ENCODE data around the gene COPS2. TPM values are rescaled to one million over a fixed set of nuclear protein-coding genes. Genes with fewer than 3 reads are reported as not detected.

Gene COPS2
- total and polyA plus RNA-seq, 2 donors (not counting 1 experiment from before 2014, with no cell fraction given), result 92.2 to 98.1 TPM

- no peaks in the 10 kb centered on the region for H3K27me3 ChIP-seq (ENCODE audit: control insufficient read depth, insufficient read depth, low read length)
- peaks cover 2% of the 10 kb centered on the region for H3K79me2 ChIP-seq (ENCODE audit: control insufficient read depth, insufficient read depth, low read length)
- no peak overlapping the region for H2AFZ ChIP-seq (ENCODE audit: low read length)
- TF ChIP-seq EZH2 (IDR thresholded peaks at IDR 0.05; ENCODE audit: low read length, missing control alignments), result no peak
- no peak for TF ChIP-seq CTCF (conservative IDR thresholded peaks at IDR 0.05 in 1 of 2, IDR thresholded peaks at IDR 0.05 in 1 of 2; ENCODE audit: low read depth in 1 of 2, low read length in 2 of 2)
- H3K4me2 ChIP-seq (ENCODE audit: extremely low read depth, insufficient read depth, low read length), result peak overlapping the region; percentile 33
- no peaks in the 10 kb centered on the region for H3K9me3 ChIP-seq (ENCODE audit: control insufficient read depth, insufficient read depth, low read depth, low read length)
- peak overlapping the region; percentile 26 for H3K27ac ChIP-seq (ENCODE audit: insufficient read depth, low read length)
- peak; percentile 48 to 95 for DNase-seq (ENCODE audit: low read depth in 2 of 2)
- H3K4me1 ChIP-seq (ENCODE audit: control insufficient read depth, extremely low read depth, insufficient read depth, low read length), result no peaks in the 10 kb centered on the region
- no peak overlapping the region for H3K4me3 ChIP-seq (replicated peaks in 1 of 4; ENCODE audit: control extremely low read depth in 1 of 4, insufficient read depth in 1 of 4, low read depth in 3 of 4, low read length in 4 of 4)
- H4K20me1 ChIP-seq (ENCODE audit: control insufficient read depth, extremely low read depth, insufficient read depth, low read length), result no peaks in the 10 kb centered on the region
- no peak overlapping the region for H3K9ac ChIP-seq (ENCODE audit: insufficient read depth, low read length)
- peaks cover 2% of the 10 kb centered on the region for H3K36me3 ChIP-seq (ENCODE audit: control insufficient read depth, insufficient read depth, low read length)
These were observed 19.5 kb downstream of the COPS2 start for GRCh38 chr15:49135911-49136310.

- Histone ChIP-seq H3K9ac (ENCODE audit: insufficient read depth, low read length) (no peak overlapping the region), H3K27me3 (ENCODE audit: control insufficient read depth, insufficient read depth, low read length) (no peaks in the 10 kb centered on the region), H3K27ac (ENCODE audit: insufficient read depth, low read length) (peak overlapping the region; percentile 26), H3K4me3 (replicated peaks in 1 of 4; ENCODE audit: control extremely low read depth in 1 of 4, insufficient read depth in 1 of 4, low read depth in 3 of 4, low read length in 4 of 4) (no peak overlapping the region), H4K20me1 (ENCODE audit: control insufficient read depth, extremely low read depth, insufficient read depth, low read length) (no peaks in the 10 kb centered on the region), H3K4me1 (ENCODE audit: control insufficient read depth, extremely low read depth, insufficient read depth, low read length) (no peaks in the 10 kb centered on the region), H3K79me2 (ENCODE audit: control insufficient read depth, insufficient read depth, low read length) (peaks cover under 1% of the 10 kb centered on the region), H3K9me3 (ENCODE audit: control insufficient read depth, insufficient read depth, low read depth, low read length) (no peaks in the 10 kb centered on the region), H3K4me2 (ENCODE audit: extremely low read depth, insufficient read depth, low read length) (peak overlapping the region; percentile 33), H2AFZ (ENCODE audit: low read length) (no peak overlapping the region), H3K36me3 (ENCODE audit: control insufficient read depth, insufficient read depth, low read length) (peaks cover 2% of the 10 kb centered on the region)
- no peak for TF ChIP-seq CTCF (conservative IDR thresholded peaks at IDR 0.05 in 1 of 2, IDR thresholded peaks at IDR 0.05 in 1 of 2; ENCODE audit: low read depth in 1 of 2, low read length in 2 of 2)
- no peak for TF ChIP-seq EZH2 (IDR thresholded peaks at IDR 0.05; ENCODE audit: low read length, missing control alignments)
- DNase-seq (ENCODE audit: low read depth in 2 of 2), result peak in 1 of 2 donors; percentile 26
These were observed 20.0 kb downstream of the COPS2 start for GRCh38 chr15:49135342-49135857.

- TF ChIP-seq CTCF (conservative IDR thresholded peaks at IDR 0.05 in 1 of 2, IDR thresholded peaks at IDR 0.05 in 1 of 2; ENCODE audit: low read depth in 1 of 2, low read length in 2 of 2), result no peak
- TF ChIP-seq EZH2 (IDR thresholded peaks at IDR 0.05; ENCODE audit: low read length, missing control alignments), result no peak
- Histone ChIP-seq H3K9me3 (ENCODE audit: control insufficient read depth, insufficient read depth, low read depth, low read length) (no peaks in the 10 kb centered on the region), H3K4me1 (ENCODE audit: control insufficient read depth, extremely low read depth, insufficient read depth, low read length) (no peaks in the 10 kb centered on the region), H3K4me2 (ENCODE audit: extremely low read depth, insufficient read depth, low read length) (peak overlapping the region; percentile 33), H3K36me3 (ENCODE audit: control insufficient read depth, insufficient read depth, low read length) (peaks cover 2% of the 10 kb centered on the region), H3K9ac (ENCODE audit: insufficient read depth, low read length) (no peak overlapping the region), H3K27ac (ENCODE audit: insufficient read depth, low read length) (peak overlapping the region; percentile 26), H3K79me2 (ENCODE audit: control insufficient read depth, insufficient read depth, low read length) (no peaks in the 10 kb centered on the region), H3K4me3 (replicated peaks in 1 of 4; ENCODE audit: control extremely low read depth in 1 of 4, insufficient read depth in 1 of 4, low read depth in 3 of 4, low read length in 4 of 4) (no peak overlapping the region), H3K27me3 (ENCODE audit: control insufficient read depth, insufficient read depth, low read length) (no peaks in the 10 kb centered on the region), H4K20me1 (ENCODE audit: control insufficient read depth, extremely low read depth, insufficient read depth, low read length) (no peaks in the 10 kb centered on the region), H2AFZ (ENCODE audit: low read length) (no peak overlapping the region)
- peak; percentile 24 to 72 for DNase-seq (ENCODE audit: low read depth in 2 of 2)
These were observed 20.6 kb downstream of the COPS2 start for GRCh38 chr15:49134683-49135341.
